ENCODE measurements around the gene SLC25A24. TPM values are rescaled to one million over a fixed set of nuclear protein-coding genes. Genes with fewer than 3 reads are reported as not detected.

Gene SLC25A24
- total and polyA plus RNA-seq, 4 donors: 1.3 to 8.6 (median 3.0) TPM

GRCh38 chr1:108089477-108089876 is 110.7 kb downstream of the SLC25A24 start:
- TF ChIP-seq FOXA2 (IDR thresholded peaks at IDR 0.05): no peak
- TF ChIP-seq ZBTB33 (IDR thresholded peaks at IDR 0.05): no peak
- no peak for TF ChIP-seq TAF1 (conservative IDR thresholded peaks at IDR 0.05)
- TF ChIP-seq CTCF (IDR thresholded peaks at IDR 0.05; ENCODE audit: low read depth, low read length, missing input control): no peak
- TF ChIP-seq RXRA (IDR thresholded peaks at IDR 0.05): no peak
- TF ChIP-seq ATF3 (IDR thresholded peaks at IDR 0.05): no peak
- TF ChIP-seq GABPA (IDR thresholded peaks at IDR 0.05 in 1 of 2, conservative IDR thresholded peaks at IDR 0.05 in 1 of 2): no peak
- TF ChIP-seq JUND (IDR thresholded peaks at IDR 0.05): no peak
- no peak for TF ChIP-seq RAD21 (IDR thresholded peaks at IDR 0.05)
- no peak for TF ChIP-seq REST (IDR thresholded peaks at IDR 0.05)
- TF ChIP-seq HNF4G (IDR thresholded peaks at IDR 0.05): no peak
- no peak for TF ChIP-seq FOXA1 (IDR thresholded peaks at IDR 0.05)
- no peak for TF ChIP-seq NR2F2 (IDR thresholded peaks at IDR 0.05)
- no peak for TF ChIP-seq EGR1 (IDR thresholded peaks at IDR 0.05; ENCODE audit: low read depth in 2 of 2)
- no peak for TF ChIP-seq MAX (IDR thresholded peaks at IDR 0.05)
- DNase-seq (ENCODE audit: low spot score): no peak
- 80% methylated on average over 1 of the region's 1 CpG for WGBS
- H3K4me1 ChIP-seq (ENCODE audit: control insufficient read depth in 4 of 4, insufficient read depth in 4 of 4, low read length in 3 of 4): no peaks in the 10 kb centered on the region
- no peak overlapping the region for H3K27ac ChIP-seq (ENCODE audit: low read depth in 1 of 2, low read length in 2 of 2)
- no peak overlapping the region for H3K9ac ChIP-seq (ENCODE audit: low read depth in 1 of 2, low read length in 2 of 2)
- H3K27me3 ChIP-seq (ENCODE audit: control insufficient read depth in 4 of 4, insufficient read depth in 4 of 4, low read length in 3 of 4): no peaks in the 10 kb centered on the region
- no peaks in the 10 kb centered on the region for H3K9me3 ChIP-seq (ENCODE audit: control insufficient read depth in 4 of 4, low read length in 3 of 4)
- no peaks in the 10 kb centered on the region for H3K36me3 ChIP-seq (ENCODE audit: control insufficient read depth in 4 of 4, insufficient read depth in 3 of 4, low read depth in 1 of 4, low read length in 3 of 4)
- H3K4me3 ChIP-seq (ENCODE audit: low read depth in 1 of 3, low read length in 3 of 3): no peak overlapping the region

GRCh38 chr1:108085628-108086027 is 114.5 kb downstream of the SLC25A24 start:
- no peak for TF ChIP-seq YY1 (IDR thresholded peaks at IDR 0.05)
- TF ChIP-seq GABPA (IDR thresholded peaks at IDR 0.05 in 1 of 2, conservative IDR thresholded peaks at IDR 0.05 in 1 of 2): no peak
- no peak for TF ChIP-seq NR2F2 (IDR thresholded peaks at IDR 0.05)
- TF ChIP-seq EGR1 (IDR thresholded peaks at IDR 0.05; ENCODE audit: low read depth in 2 of 2): no peak
- no peak for TF ChIP-seq CTCF (IDR thresholded peaks at IDR 0.05; ENCODE audit: low read depth, low read length, missing input control)
- TF ChIP-seq MAX (IDR thresholded peaks at IDR 0.05): no peak
- TF ChIP-seq TAF1 (conservative IDR thresholded peaks at IDR 0.05): no peak
- TF ChIP-seq HNF4A (conservative IDR thresholded peaks at IDR 0.05): no peak
- no peak for TF ChIP-seq RAD21 (IDR thresholded peaks at IDR 0.05)
- TF ChIP-seq FOXA2 (IDR thresholded peaks at IDR 0.05): no peak
- TF ChIP-seq RXRA (IDR thresholded peaks at IDR 0.05): no peak
- TF ChIP-seq SP1 (IDR thresholded peaks at IDR 0.05): no peak
- no peak for TF ChIP-seq ZBTB33 (IDR thresholded peaks at IDR 0.05)
- TF ChIP-seq ATF3 (IDR thresholded peaks at IDR 0.05): no peak
- no peak for TF ChIP-seq JUND (IDR thresholded peaks at IDR 0.05)
- Histone ChIP-seq H3K9ac (ENCODE audit: low read depth in 1 of 2, low read length in 2 of 2) (no peak overlapping the region), H3K4me1 (ENCODE audit: control insufficient read depth in 4 of 4, insufficient read depth in 4 of 4, low read length in 3 of 4) (no peaks in the 10 kb centered on the region), H3K9me3 (ENCODE audit: control insufficient read depth in 4 of 4, low read length in 3 of 4) (no peaks in the 10 kb centered on the region), H3K27me3 (ENCODE audit: control insufficient read depth in 4 of 4, insufficient read depth in 4 of 4, low read length in 3 of 4) (peaks cover 0 to 2% (median 0%) of the 10 kb centered on the region in 4 donors), H3K36me3 (ENCODE audit: control insufficient read depth in 4 of 4, insufficient read depth in 3 of 4, low read depth in 1 of 4, low read length in 3 of 4) (no peaks in the 10 kb centered on the region), H3K27ac (ENCODE audit: low read depth in 1 of 2, low read length in 2 of 2) (no peak overlapping the region), H3K4me3 (ENCODE audit: low read depth in 1 of 3, low read length in 3 of 3) (no peak overlapping the region)
- no peak for DNase-seq (ENCODE audit: low spot score)
- 85% methylated on average over 1 of the region's 1 CpG for WGBS

Data from liver (tissue), 9 donors.